GM19025 (cell line): ENCODE data around the gene PDE6D.
"Not testable (repeated sequence)": the region's sequence is repeated elsewhere in the genome, so short reads cannot be mapped to it uniquely, and the experiment has no call there.

Experiments
- ATAC-seq: cut with Tn5 transposase; IDR thresholded peaks from one replicate; pipeline ENCODE4 v1.9.1; 2021; ENCODE audit warnings: mild to moderate bottlenecking, low read depth, moderate library complexity; ENCODE audit not compliant: unreplicated experiment

PDE6D gene

DNA sequence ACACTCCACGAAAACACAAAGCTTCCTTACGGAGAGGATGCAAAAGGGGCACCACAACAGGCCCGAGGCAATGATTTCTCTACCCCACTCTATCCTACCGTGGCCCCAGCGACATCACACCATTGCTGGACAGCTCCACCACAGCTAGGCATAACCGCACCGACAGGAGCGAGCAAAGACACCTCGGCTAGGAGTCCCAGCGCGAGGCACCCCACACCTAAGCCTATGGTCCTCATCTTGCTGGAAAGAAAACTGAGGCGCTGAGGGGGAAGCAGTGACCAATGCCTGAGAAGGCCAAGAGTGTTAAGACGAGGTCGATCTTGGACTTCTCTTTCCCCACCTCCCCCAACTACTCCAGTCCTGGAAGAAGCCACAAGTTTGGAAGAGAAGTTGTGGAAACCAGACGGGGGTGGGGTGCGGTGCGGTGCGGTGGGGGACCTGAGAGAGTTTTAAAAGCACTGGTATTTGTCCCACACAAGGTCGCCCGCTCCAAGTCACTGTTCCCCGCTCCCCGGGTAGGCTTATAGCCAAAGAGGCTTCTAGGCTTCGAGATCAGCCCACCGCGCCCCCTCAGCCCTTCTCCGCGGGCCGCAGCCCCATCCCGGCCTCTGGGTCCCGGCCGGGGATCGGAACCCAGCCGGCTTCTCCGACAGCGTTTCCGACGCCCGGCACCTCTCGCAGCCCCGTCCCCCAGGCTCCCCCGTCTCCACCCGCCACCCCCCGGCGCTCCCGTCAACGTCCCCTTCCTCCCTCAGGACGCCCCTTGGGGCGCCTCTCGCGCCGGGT lies 766 bp downstream of the PDE6D start:
- ATAC-seq: no peak

DNA sequence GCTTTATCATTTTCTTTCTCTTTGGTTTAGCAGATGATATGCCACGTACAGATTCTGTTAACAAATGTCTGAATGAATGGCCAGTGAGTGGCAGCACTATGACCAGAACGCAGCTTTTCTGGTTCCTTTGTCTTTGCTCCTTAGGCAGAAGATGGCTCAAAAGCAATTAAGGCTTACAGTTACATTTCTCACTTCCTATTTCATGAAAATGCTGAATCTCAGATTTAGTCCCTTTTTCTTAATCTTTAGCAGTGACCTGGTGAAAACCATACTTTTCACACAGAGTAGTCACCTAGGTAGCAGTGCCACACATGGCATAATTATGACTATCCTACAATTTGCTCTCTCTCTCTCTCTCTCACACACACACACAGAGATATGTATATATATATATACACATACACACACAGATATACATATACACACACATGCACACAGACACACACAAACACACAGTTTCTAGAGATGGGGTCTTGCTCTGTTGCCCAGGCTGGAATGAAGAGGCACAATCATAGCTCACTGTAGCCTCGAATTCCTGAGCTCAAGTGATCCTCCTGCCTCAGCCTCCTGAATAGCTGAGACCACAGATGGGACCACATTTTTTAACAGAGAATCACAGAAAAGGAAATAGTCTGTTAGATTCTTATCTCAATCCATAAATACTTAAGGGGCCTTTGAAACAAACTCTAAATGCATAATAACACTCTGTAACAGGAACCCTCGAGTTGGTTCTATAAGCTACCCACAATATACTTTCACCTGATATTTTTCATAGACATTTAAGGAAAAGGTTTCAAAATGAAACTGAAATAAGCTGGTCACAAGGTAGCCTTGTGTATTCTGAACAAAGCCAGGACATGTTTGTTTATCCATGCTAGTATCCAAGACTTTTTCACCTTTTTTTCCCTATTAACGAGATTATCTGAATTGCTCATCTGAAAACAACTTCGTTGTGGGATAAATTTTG lies 11.6 kb downstream of the PDE6D start:
- ATAC-seq: no peak

DNA sequence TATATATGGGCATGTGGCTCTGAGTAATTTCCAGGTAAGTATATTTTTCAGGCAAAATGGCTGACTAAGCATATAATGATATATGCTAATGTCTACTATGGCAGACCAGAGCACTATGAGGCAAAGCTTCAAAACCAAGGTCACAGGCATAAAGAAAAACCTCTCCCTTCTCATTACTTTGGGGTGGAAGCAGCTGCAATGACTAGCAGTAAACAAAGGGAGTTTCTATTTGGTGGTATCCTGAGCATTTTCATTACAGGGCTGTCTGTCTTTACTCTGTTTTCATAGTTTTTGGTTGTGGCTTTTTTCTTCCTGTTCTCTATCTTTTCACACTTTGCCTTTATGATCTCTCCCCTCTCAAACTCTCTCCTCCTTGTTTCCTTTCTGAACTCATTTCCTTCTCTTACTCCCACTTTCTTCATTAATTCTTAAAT lies 15.6 kb downstream of the PDE6D start:
- ATAC-seq: no peak

DNA sequence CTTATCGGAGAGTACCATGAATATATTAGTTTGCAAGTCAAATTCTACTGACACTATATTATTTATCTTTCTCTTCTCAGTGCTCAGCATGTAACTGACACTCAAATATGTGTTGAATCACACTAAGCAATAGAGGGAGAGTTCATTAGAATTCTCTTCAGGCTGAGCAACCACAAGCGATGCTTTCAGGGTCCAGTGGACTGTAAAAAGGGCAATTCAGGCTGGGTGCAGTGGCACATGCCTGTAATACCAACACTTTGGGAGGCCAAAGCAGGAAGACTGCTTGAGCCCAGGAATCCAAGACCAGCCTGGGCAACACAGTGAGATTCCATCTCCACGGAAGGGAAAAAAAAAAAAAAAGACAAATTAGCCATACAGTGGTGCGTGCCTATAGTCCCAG lies 16.3 kb downstream of the PDE6D start:
- ATAC-seq: no peak

DNA sequence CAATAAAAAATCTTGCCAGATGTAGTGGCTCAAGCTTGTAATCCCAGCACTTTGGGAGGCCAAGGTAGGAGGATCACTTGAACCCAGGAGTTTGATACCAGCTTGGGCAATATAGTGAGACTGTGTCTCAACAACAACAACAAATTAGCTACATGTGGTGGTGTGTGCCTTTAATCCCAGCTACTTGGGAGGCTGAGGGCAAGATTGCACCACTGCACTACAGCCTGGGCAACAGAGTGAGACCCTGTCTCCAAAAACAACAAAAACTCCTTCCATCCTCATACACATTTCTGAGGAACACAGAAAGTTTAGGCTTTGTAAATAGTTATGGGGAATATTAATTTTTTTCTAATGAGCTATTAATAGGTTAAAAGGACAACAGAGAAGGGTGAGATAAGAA lies 17.0 kb downstream of the PDE6D start:
- no peak for ATAC-seq

DNA sequence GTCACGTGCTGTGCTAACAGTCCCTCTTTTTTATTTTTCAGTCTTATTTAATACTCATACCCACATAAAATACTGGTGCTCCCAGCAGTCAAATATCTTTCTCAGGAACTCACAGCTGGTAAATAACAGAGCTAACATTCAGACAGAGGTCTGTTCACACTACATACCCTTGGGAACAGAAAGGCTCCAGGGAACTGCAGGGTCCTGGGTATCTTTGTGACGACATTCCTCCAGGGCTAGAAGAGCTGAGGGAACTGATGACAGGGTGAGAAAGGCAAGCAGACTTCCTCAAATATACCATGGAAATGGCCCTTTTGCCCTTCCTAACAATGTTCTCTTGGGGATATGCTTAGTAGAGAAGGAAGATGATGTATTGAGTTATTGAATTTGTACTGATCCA lies 19.3 kb downstream of the PDE6D start:
- no peak for ATAC-seq

DNA sequence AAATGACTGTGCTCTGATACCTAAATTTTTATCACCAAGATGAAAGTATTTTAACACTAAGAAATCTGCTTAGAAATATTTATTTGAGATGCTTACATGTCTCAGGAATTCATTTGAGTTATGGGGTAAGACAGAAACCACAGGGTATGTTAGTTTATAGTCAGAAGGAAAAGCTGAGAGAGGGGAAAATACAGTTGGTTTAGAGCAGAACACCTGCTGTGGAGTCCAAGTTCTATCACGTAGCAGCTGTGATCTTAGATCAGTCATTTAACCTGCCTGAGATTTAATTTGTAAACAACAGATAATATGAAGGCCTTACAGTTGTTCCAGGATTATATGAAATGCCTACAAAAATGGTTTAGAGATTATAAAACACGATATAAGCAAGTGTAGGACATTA lies 29.0 kb downstream of the PDE6D start:
- no peak for ATAC-seq

DNA sequence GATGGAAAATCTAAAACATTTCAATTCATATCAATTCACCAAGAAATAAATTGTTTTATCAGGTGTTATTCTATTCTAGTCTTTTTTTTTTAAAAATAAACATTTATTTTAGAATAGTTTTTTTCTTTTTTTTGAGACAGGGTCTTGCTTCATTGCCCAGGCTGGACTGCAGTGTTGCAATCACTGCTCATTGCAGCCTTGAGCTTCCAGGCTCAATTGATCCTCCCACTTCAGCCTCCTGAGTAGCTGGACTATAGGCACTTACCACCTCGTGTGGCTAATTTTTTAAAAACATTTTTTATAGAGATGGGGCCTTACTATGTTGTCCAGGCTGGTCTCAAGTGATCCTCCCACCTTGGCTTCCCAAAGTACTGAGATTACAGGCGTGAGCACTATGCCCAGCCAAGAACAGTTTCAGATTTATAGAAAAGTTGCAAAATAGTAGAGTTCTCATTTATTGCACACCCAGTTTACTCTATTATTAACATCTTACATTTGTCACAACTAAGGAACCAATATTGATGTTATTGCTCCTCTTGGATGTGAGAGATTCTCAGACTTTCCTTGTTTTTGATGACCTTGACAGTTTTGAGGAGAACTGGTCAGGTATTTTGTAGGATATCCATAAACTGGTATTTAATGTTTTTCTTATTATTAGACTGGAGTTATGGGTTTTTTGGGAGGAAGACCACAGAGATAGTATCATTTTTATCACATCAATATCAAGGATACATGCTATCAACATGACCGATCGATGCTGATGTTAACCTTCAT lies 29.9 kb downstream of the PDE6D start:
- no peak for ATAC-seq

DNA sequence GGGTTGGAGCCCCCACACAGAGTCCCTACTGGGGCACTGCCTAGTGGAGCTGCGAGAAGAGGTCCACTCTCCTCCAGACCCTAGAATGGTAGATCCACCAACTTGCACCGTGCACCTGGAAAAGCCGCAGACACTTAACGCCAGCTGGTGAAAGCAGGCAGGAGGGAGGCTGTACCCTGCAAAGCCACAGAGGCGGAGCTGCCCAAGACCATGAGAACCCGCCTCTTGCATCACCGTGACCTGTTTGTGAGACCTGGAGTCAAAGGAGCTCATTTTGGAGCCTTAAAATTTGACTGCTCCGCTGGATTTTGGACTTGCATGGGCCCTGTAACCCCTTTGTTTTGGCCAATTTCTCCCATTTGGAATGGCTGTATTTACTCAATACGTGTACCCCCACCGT lies 32.1 kb downstream of the PDE6D start:
- ATAC-seq: not testable (repeated sequence)

DNA sequence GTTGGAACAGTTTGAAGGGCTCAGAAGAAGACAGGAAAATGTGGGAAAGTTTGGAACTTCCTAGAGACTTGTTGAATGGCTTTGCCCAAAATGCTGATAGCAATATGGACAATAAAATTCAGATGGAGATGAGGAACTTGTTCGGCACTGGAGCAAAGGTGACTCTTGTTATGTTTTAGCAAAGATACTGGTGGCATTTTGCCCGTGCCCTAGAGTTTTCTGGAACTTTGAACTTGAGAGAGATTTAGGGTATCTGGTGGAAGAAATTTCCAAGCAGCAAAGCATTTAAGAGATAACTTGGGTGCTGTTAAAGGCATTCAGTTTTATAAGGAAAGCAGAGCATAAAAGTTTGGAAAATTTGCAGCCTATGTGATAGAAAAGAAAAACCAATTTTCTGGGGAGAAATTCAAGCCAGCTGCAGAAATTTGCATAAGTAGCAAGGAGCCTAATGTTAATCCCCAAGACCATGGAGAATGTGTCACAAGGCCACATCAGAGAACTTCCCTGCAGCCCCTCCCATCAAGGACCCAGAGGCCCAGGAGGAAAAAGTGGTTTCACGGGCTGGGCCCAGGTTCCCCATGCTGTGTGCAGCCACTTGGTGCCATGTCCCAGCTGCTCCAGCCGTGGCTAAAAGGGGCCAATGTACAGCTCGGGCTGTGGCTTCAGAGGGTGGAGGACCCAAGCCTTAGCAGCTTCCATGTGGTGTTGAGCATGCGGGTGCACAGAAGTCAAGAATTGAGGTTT lies 32.8 kb downstream of the PDE6D start:
- not testable (repeated sequence) for ATAC-seq

DNA sequence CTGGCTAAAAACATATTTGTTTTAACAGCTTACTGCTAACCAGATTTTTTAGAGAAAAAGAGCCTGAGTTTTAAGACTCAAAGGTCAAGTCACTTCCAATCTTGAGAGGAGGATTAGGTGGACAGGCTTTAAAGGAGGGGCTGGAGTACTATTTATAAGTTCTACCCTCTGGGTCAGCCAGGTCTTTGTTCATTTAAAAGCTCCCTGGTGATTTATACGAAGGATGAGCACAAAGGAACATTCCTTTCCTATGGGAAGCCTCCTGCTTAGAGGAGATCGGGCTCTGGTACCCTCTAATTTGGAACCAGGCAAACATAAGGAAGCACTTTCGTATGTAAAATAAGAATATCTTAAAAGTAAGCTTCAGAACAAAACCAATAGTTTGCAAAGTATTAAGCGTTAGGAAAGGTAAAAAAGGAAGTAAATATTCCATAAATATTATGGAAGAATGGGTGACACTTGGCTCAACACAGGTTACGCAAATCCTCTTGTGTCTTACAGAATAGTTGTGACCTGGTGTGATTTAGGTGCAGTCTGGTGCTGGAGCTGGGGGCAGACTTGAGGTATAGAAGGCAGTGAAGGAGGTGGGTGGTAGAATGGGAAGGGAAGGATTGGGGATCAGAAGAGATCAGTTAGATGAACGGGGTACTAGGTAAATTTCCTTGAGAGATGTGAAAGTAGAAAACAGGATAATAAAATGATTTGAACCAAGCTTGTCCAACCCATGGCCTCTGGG lies 35.6 kb downstream of the PDE6D start:
- no peak for ATAC-seq

DNA sequence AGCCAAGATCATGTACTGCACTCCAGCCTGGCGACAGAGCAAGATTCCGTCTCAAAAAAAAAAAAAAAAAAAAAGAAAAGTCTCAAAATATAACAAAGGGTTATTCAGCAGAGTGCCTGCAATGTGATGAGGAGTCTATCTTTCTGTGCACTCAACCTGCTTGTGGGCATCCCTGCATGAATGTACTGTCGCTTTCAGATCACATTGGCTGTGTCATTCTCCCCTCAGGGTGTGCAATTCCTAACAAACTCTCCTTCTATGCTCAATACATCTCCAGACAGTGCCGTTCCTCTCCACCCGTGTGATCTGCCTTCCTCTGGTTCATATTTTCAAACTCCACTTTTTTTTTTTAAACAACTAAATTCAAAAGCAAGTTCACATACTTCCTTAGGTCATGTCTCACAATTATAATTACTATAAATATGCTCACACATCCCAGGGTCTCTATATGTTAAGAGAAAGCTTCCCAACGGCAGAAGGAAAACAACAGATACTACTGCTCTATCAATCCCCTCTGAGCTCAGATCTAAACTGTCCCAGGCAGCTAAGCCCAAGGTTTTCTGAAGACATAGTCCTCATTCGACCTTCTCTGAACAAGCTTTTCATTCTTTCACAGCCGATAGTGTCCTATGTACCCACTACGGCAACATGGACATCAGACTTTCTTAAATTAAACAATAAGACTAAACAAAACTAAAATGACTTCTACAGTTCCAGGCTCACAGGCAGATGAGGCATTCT lies 37.5 kb downstream of the PDE6D start:
- ATAC-seq: no peak

DNA sequence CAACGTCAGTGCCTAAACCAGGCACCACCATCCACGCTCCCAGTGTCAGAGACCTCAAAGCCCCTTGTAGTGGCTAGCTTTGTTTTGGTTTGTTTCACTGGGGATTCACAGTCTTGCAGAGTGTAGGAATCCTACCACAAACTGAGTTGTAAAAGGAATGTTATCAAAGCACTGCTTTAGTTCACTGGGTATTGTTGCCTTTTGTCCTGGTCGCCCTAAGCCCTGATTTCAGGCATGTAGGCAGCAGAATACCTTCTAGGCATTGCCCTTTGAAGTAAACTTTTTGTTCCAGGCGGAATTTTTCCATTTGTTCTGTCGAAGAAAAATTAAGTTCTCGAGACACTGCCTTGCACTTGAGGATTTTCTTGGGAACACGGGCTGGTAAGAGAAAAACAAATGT lies 43.3 kb downstream of the PDE6D start:
- ATAC-seq: no peak

DNA sequence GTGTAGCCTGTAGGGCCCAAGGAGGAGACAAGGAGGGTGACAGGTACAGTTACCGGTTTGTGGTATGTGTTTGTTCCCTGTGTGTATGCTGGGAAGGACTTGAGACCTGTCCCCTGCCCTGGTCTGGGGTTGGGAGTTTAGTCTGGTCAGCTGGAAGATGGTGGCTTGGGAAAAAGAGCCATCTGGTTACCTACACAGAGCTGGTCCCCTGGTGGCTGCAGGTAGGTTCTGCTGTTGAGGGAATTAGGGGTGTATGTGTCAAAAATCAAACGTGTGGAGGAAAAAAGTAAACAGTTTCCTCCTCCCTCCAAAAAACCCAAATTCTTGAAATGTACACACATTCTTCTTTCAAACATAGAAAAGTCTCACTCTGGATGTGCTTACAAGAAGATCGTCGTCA lies 48.5 kb downstream of the PDE6D start:
- no peak for ATAC-seq

DNA sequence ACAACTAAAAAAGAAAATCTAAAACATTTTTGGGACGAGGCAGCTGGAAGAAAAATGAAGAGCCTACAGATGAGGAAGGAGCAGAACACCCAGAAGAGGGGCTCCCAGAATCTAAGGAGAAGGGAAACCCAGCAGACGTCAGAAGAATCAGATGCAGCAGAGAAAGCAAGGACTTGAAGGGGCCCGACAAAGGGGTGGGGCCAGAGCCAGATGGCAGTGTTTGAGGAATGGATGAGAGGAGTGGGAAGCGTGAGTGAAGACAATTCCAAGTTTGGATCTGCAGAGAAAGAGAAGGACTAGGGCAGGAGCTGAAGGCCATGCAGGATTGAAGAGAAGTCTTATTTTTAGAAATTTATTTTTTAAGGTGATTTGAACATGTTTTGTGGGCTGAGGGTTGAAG lies 53.5 kb downstream of the PDE6D start:
- no peak for ATAC-seq

DNA sequence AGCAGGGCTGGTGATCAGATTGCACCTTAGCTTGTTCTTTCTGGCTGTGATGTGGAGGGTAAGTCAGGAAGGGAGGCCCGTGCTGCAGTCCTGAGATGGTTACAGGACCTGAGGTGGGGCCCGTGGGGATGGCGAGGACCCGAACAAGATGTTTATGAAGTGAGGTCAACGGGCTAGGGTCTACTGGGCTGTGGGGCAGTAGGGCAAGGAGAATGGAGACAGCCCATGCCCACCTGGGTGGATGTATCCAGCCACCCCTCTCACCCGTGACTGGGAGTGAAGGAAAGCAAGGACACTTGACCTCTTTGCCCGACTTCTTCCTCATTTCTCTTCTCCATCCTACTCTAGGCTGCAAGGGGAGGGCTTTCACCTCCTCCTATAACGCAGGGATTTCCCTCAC lies 54.8 kb downstream of the PDE6D start:
- no peak for ATAC-seq

DNA sequence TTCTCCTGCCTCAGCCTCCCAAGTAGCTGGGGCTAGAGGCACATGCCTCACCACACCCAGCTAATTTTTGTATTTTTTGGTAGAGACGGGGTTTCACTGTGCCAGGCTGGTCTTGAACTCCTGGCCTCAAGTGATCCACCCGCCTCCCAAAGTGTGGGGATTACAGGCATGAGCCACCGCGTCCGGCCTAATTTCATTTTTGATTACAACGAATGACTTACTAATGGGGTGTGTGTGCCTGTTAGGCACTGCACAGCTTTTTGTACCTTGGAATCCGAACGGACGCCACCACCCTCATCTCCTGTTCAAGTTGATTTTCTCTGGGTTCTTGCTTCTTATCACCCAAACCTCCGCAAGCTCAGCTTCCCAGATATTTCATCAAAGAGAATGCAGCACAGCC lies 55.6 kb downstream of the PDE6D start:
- ATAC-seq: no peak

DNA sequence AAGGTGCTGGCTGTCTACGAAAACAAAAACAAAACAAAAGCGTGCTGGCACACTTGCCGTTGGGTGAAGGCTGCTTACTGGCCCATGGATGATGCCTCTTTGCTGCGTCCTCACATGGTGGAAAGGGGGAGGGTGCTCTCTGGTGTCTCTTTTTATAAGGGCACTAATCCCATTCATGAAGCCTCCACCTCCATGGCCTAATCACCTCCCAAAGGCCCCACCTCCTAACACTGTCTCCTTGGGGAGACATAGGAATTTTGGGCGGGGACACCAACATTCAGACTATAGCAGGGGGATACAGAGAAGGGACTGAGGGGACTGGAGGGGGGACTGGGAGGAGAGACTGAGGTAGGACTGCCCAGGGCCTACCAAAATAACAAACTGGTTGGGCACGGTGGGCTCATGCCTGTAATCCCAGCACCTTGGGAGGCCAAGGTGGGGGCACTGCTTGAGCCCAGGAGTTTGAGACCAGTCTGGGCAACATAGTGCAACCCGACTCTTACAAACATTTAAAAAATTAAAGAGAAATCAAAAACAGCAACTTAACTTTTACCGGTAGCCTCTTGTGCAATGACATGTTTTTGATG lies 58.3 kb downstream of the PDE6D start:
- ATAC-seq: no peak
